ENCODE measurements around the gene UBE2Z.
"Not testable (repeated sequence)": the region's sequence is repeated elsewhere in the genome, so short reads cannot be mapped to it uniquely, and the experiment has no call there.

The UBE2Z gene

DNA sequence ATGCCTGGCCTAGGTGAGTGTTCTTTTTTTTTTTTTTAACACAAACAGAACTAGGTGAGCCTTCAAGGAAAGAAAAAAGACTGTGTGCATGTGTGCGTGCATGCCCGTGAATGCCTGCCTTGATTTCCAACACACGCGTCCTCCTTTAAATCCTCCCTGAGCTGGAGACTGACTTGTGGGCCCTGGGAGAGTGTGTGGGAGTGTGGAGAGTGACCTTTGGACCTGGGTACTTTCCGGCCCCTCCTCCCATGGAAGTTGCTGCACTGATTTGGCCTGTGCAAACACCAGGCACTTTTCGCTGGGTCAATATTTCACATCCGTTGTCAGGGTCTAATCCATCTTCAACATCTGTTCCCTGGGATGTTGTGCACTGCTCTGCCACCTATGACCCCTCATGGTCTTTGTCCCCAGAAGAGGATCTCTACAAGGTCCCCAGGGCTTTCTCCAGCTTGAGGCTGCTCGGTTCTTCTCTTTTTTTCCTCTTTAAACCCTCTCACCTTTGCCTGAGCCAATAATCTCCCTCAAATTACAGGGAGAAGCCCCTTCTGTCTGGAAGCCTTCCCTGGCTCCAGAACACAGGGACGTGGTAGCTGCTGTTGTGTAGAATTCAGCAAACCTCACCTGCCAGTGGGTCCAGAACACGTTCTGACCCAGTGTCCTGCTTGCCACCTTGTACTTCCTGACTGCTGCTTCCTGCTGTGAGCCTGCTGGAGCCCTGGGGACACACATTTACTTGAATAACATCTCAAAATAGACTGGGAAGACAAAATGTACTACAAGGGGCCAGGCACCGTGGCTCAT lies 36.5 kb upstream of the UBE2Z start:
- Histone ChIP-seq H3K27ac (ENCODE audit: insufficient read depth in 1 of 2, low read depth in 1 of 2, low read length in 2 of 2, poor library complexity in 1 of 2, severe bottlenecking in 2 of 2) (no peak overlapping the region), H3K4me3 (ENCODE audit: control insufficient read depth in 1 of 7, extremely low read depth in 1 of 7, insufficient read depth in 4 of 7, low read depth in 2 of 7, low read length in 6 of 7) (no peak overlapping the region), H3K4me1 (ENCODE audit: control extremely low read depth in 1 of 4, control insufficient read depth in 4 of 4, insufficient read depth in 4 of 4, low read length in 3 of 4) (peaks cover 0 to 14% (median 6%) of the 10 kb centered on the region in 4 experiments), H3K27me3 (replicated peaks in 2 of 5; ENCODE audit: control insufficient read depth in 4 of 5, insufficient read depth in 5 of 5, low read length in 4 of 5) (peaks cover 0 to 2% (median 0%) of the 10 kb centered on the region in 5 experiments), H3K36me3 (ENCODE audit: control insufficient read depth in 4 of 4, insufficient read depth in 4 of 4, low read length in 3 of 4) (no peaks in the 10 kb centered on the region), H3K9me3 (ENCODE audit: control extremely low read depth in 1 of 5, control insufficient read depth in 4 of 5, insufficient read depth in 2 of 5, low read depth in 1 of 5, low read length in 4 of 5) (no peaks in the 10 kb centered on the region)
- POLR2A ChIA-PET: no interaction called here
- 86% methylated on average over 9 of the region's 11 CpGs for WGBS (ENCODE audit: insufficient coverage)
- CTCF ChIA-PET: interaction anchor here (1.9 to 50.0 kb wide), 4 partner anchors 11 to 148 kb away, joined by 5 to 1090 read pairs (median 7); partner anchors contain the start of gene TTLL6
- DNase-seq: no peak

DNA sequence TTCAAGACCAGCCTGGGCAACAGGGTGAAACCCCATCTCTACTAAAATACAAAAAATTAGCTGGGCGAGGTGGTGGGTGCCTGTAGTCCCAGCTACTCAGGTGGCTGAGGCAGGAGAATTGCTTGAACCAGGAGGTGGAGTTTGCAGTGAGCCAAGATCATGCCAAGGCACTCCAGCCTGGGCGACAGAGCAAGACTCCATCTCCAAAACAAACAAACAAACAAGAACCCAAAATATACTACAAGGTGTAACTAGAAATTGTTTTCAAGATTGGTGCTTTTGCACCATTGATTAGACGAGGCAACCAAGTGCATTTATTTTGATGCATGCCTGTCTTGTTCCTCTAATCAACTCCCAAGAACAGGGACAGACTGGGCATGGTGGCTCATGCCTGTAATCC lies 35.8 kb upstream of the UBE2Z start:
- CTCF ChIA-PET: interaction anchor here (1.0 to 50.0 kb wide), 5 partner anchors 12 to 148 kb away, joined by 3 to 1090 read pairs (median 6); partner anchors contain the start of gene TTLL6
- 82% methylated on average over 1 of the region's 3 CpGs for WGBS (ENCODE audit: insufficient coverage)
- POLR2A ChIA-PET: not testable (repeated sequence)

DNA sequence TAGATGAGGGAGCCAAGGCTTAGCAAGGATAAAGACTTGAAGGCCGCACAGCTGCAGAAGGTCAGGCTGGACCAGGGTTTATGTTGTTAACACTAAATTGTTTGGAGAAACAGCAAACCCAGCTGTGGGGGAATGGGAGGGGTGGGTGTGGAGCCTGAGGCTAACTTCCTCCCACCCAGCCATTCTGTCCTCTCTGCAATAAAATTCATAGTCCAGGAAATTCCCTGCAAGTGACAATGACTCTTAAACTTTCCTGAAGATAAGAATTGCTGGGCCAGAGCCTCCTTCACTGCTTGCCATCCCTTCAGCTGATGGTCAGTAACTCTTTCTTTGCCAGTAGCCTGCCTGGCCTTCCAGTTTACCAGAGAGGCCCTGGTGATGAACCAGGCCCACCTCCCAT lies 35.0 kb upstream of the UBE2Z start:
- Histone ChIP-seq H3K27ac (ENCODE audit: insufficient read depth in 1 of 2, low read depth in 1 of 2, low read length in 2 of 2, poor library complexity in 1 of 2, severe bottlenecking in 2 of 2) (no peak overlapping the region), H3K4me1 (ENCODE audit: control extremely low read depth in 1 of 4, control insufficient read depth in 4 of 4, insufficient read depth in 4 of 4, low read length in 3 of 4) (peaks cover 0 to 17% (median 8%) of the 10 kb centered on the region in 4 experiments), H3K36me3 (ENCODE audit: control insufficient read depth in 4 of 4, insufficient read depth in 4 of 4, low read length in 3 of 4) (no peaks in the 10 kb centered on the region), H3K27me3 (replicated peaks in 2 of 5; ENCODE audit: control insufficient read depth in 4 of 5, insufficient read depth in 5 of 5, low read length in 4 of 5) (peaks cover 0 to 2% (median 0%) of the 10 kb centered on the region in 5 experiments), H3K9me3 (ENCODE audit: control extremely low read depth in 1 of 5, control insufficient read depth in 4 of 5, insufficient read depth in 2 of 5, low read depth in 1 of 5, low read length in 4 of 5) (no peaks in the 10 kb centered on the region), H3K4me3 (ENCODE audit: control insufficient read depth in 1 of 7, extremely low read depth in 1 of 7, insufficient read depth in 4 of 7, low read depth in 2 of 7, low read length in 6 of 7) (no peak overlapping the region)
- POLR2A ChIA-PET: no interaction called here
- CTCF ChIA-PET: interaction anchor here (1.0 to 50.0 kb wide), 5 partner anchors 26 to 149 kb away, joined by 3 to 1090 read pairs (median 5); partner anchors contain the start of gene TTLL6
- no peak for DNase-seq
- WGBS (ENCODE audit: insufficient coverage): 100% methylated on average over 1 of the region's 1 CpG

More for the DNA sequence above, 35.8 kb upstream of the UBE2Z start:
- H3K4me3 ChIP-seq (ENCODE audit: control insufficient read depth in 1 of 7, extremely low read depth in 1 of 7, insufficient read depth in 4 of 7, low read depth in 2 of 7, low read length in 6 of 7); H3K27ac ChIP-seq (ENCODE audit: insufficient read depth in 1 of 2, low read depth in 1 of 2, low read length in 2 of 2, poor library complexity in 1 of 2, severe bottlenecking in 2 of 2); H3K36me3 ChIP-seq (ENCODE audit: control insufficient read depth in 4 of 4, insufficient read depth in 4 of 4, low read length in 3 of 4); H3K9me3 ChIP-seq (ENCODE audit: control extremely low read depth in 1 of 5, control insufficient read depth in 4 of 5, insufficient read depth in 2 of 5, low read depth in 1 of 5, low read length in 4 of 5); H3K27me3 ChIP-seq (replicated peaks in 2 of 5; ENCODE audit: control insufficient read depth in 4 of 5, insufficient read depth in 5 of 5, low read length in 4 of 5); DNase-seq: not testable (repeated sequence)
- H3K4me1 ChIP-seq (ENCODE audit: control extremely low read depth in 1 of 4, control insufficient read depth in 4 of 4, insufficient read depth in 4 of 4, low read length in 3 of 4): peaks cover 0 to 14% (median 6%) of the 10 kb centered on the region in 4 experiments

DNA sequence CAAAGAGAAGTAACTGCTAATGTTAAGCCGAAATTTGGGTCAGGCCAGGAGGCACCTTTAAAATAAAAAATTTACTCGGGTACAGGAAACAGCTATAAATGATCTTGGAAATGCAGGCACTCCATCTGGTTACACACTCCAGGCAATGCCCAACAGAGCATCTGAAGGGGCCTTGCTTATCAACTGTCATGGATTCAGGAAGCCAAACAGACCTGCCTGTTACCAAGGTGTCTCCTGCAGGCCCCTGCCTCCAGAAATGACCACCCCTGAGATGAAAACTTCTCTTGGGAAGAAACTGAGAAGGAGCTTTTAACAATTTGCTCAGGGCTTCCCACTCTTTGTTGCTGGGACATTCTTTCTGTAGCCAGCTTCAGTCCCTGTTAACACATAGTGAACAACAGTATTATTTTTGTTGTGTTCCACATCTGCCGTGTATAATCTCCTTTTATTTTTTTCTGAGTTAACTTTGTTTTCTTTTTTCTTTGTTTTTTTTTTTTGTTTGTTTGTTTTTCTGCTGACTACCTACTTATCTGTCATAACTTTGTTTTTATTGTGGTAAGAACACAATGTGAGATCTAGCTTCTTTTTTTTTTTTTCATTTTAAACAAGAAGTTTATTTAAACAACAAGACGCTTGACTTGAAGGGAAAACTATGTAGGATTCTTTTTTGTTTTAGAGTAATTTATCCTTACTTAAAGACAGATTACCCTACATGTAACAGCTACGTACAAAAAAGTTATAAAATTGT lies 34.3 kb upstream of the UBE2Z start:
- Histone ChIP-seq H3K36me3 (ENCODE audit: control insufficient read depth in 4 of 4, insufficient read depth in 4 of 4, low read length in 3 of 4) (no peaks in the 10 kb centered on the region), H3K27ac (ENCODE audit: insufficient read depth in 1 of 2, low read depth in 1 of 2, low read length in 2 of 2, poor library complexity in 1 of 2, severe bottlenecking in 2 of 2) (no peak overlapping the region), H3K9me3 (ENCODE audit: control extremely low read depth in 1 of 5, control insufficient read depth in 4 of 5, insufficient read depth in 2 of 5, low read depth in 1 of 5, low read length in 4 of 5) (no peaks in the 10 kb centered on the region), H3K27me3 (replicated peaks in 2 of 5; ENCODE audit: control insufficient read depth in 4 of 5, insufficient read depth in 5 of 5, low read length in 4 of 5) (peaks cover 0 to 2% (median 0%) of the 10 kb centered on the region in 5 experiments), H3K4me3 (ENCODE audit: control insufficient read depth in 1 of 7, extremely low read depth in 1 of 7, insufficient read depth in 4 of 7, low read depth in 2 of 7, low read length in 6 of 7) (no peak overlapping the region), H3K4me1 (ENCODE audit: control extremely low read depth in 1 of 4, control insufficient read depth in 4 of 4, insufficient read depth in 4 of 4, low read length in 3 of 4) (peaks cover 0 to 17% (median 8%) of the 10 kb centered on the region in 4 experiments)
- WGBS (ENCODE audit: insufficient coverage): 43% methylated on average over 2 of the region's 5 CpGs
- ChIA-PET POLR2A (no interaction called here), CTCF (interaction anchor here (0.7 to 50.0 kb wide), 7 partner anchors 10 to 194 kb away, joined by 3 to 1090 read pairs (median 5); partner anchors contain the start of gene TTLL6)
- peak in 1 of 3 donors; percentile 26 for DNase-seq

DNA sequence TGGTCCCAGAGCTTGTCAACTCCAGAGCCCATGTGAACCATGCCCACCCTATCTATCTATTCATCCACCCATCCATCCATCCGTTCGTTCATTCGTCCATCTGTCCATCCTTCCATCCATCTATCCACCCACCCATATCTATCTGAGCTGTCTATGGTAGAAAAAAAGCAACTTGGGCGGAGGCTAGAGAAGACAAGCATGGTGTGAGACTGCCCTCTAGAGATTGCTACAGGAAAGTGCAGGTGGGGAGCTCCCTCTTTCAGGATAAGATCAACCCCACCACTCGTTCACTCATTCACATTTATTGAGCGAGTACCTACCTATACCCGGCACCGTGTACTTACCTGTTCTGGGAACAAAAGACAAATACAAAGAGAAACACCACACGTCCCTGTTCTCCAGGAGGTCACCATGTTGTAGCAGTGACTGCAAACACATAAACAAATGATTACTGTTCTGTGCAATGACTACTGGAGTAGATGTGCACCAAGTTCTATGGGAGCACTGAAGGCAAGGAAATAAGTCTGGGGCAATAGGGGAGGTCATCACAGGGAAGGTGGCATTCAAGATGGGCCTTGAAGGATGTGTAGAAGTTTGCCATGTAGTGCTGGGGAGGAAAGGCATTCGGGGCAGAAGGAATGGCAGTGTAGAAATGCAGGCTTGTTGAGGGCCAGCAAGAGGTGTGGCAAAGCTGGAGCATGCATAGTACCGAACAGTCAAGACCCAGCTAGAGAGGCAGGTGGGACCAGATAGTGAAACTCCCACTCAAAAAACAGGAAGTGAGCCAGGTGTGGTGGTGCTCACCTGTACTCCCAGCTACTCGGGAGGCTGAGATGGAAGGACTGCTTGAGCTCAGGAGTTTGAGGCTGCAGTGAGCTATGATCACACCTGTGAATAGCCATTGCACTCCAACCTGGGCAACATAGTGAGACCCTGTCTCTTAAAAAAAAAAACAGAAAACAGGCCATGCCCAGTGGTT lies 29.0 kb upstream of the UBE2Z start:
- CTCF ChIA-PET: interaction anchor here (0.6 to 50.0 kb wide), 29 partner anchors 10 to 247 kb away, joined by 3 to 1090 read pairs (median 5); partner anchors contain the start of genes HOXB13, PRAC2 and TTLL6
- Histone ChIP-seq H3K4me3 (ENCODE audit: control insufficient read depth in 1 of 7, extremely low read depth in 1 of 7, insufficient read depth in 4 of 7, low read depth in 2 of 7, low read length in 6 of 7) (no peak overlapping the region), H3K4me1 (ENCODE audit: control extremely low read depth in 1 of 4, control insufficient read depth in 4 of 4, insufficient read depth in 4 of 4, low read length in 3 of 4) (peaks cover 0 to 3% (median 2%) of the 10 kb centered on the region in 4 experiments), H3K36me3 (ENCODE audit: control insufficient read depth in 4 of 4, insufficient read depth in 4 of 4, low read length in 3 of 4) (no peaks in the 10 kb centered on the region), H3K9me3 (ENCODE audit: control extremely low read depth in 1 of 5, control insufficient read depth in 4 of 5, insufficient read depth in 2 of 5, low read depth in 1 of 5, low read length in 4 of 5) (no peaks in the 10 kb centered on the region), H3K27me3 (replicated peaks in 2 of 5; ENCODE audit: control insufficient read depth in 4 of 5, insufficient read depth in 5 of 5, low read length in 4 of 5) (peaks cover 0 to 1% (median 0%) of the 10 kb centered on the region in 5 experiments), H3K27ac (ENCODE audit: insufficient read depth in 1 of 2, low read depth in 1 of 2, low read length in 2 of 2, poor library complexity in 1 of 2, severe bottlenecking in 2 of 2) (no peak overlapping the region)
- WGBS (ENCODE audit: insufficient coverage): 28% methylated on average over 10 of the region's 12 CpGs
- DNase-seq: peak; percentile 76 to 90 (median 81)
- POLR2A ChIA-PET: interaction anchor here (0.5 to 1.1 kb wide), 4 partner anchors 28 to 583 kb away, joined by 3 to 5 read pairs (median 3); no protein-coding TSS in a partner anchor

DNA sequence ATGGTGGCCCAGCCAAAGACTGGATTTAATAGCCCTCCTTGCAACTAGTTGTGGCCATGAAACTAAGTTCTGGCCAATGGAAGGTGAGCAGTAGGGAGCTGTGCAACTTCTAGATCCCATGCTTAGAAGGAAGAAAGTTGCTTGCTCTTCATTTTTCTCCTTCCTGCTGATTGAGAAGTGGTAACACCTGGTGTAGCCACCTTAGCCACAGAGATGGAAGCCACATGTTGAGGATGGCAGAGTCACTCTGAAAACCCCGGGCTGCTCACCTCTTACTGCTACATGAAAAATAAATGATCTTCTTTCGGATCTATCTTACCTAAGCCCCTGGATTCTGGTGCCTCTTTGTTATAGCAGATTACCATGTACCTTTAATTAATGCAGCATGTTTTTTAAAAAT lies 25.9 kb upstream of the UBE2Z start:
- no peaks in the 10 kb centered on the region for H3K36me3 ChIP-seq (ENCODE audit: control insufficient read depth in 4 of 4, insufficient read depth in 4 of 4, low read length in 3 of 4)
- ChIA-PET CTCF (interaction anchor here (0.6 to 50.0 kb wide), 3 partner anchors 15 to 170 kb away, joined by 3 to 1090 read pairs (median 4); partner anchors contain the start of gene TTLL6), POLR2A (no interaction called here)

More for the DNA sequence above, 25.9 kb upstream of the UBE2Z start:
- H3K27me3 ChIP-seq (replicated peaks in 2 of 5; ENCODE audit: control insufficient read depth in 4 of 5, insufficient read depth in 5 of 5, low read length in 4 of 5): peaks cover 0 to 1% (median 0%) of the 10 kb centered on the region in 5 experiments
- no peak overlapping the region for H3K4me3 ChIP-seq (ENCODE audit: control insufficient read depth in 1 of 7, extremely low read depth in 1 of 7, insufficient read depth in 4 of 7, low read depth in 2 of 7, low read length in 6 of 7)
- H3K27ac ChIP-seq (ENCODE audit: insufficient read depth in 1 of 2, low read depth in 1 of 2, low read length in 2 of 2, poor library complexity in 1 of 2, severe bottlenecking in 2 of 2): no peak overlapping the region
- H3K9me3 ChIP-seq (ENCODE audit: control extremely low read depth in 1 of 5, control insufficient read depth in 4 of 5, insufficient read depth in 2 of 5, low read depth in 1 of 5, low read length in 4 of 5): no peaks in the 10 kb centered on the region
- H3K4me1 ChIP-seq (ENCODE audit: control extremely low read depth in 1 of 4, control insufficient read depth in 4 of 4, insufficient read depth in 4 of 4, low read length in 3 of 4): peaks cover 0 to 3% (median 2%) of the 10 kb centered on the region in 4 experiments
- WGBS (ENCODE audit: insufficient coverage): no CpG with 5 or more reads among the region's 2 CpGs
- no peak for DNase-seq

All from common myeloid progenitor, CD34-positive (primary cell).